OCI-LY1 (cell line): Measurements from ENCODE around the gene VSTM4.

Source experiments
- H2AFZ ChIP-seq: fragments of 200-600 bp; sonication (generic), shearing (Covaris generic); 2 replicates; pipeline ENCODE4 v1.6.0; 2014; ENCODE audit warnings: antibody characterized with exemption, mild to moderate bottlenecking, low read length
- H3F3A ChIP-seq: fragments of 200-600 bp; sonication (generic), shearing (Covaris generic); 2 replicates; pipeline ENCODE4 v1.6.0; 2014; ENCODE audit warnings: mild to moderate bottlenecking, antibody characterized with exemption, low read length, moderate library complexity; ENCODE audit not compliant: insufficient read depth
- H3K27ac ChIP-seq: fragments of 200-600 bp; sonication (generic); 2 replicates; pipeline ENCODE4 v1.5.1; 2014; ENCODE audit warnings: low read length, mixed run types, mild to moderate bottlenecking, low read depth; ENCODE audit not compliant: poor library complexity, severe bottlenecking
- H3K27me3 ChIP-seq: fragments of 200-600 bp; sonication (generic); 2 replicates; pipeline ENCODE4 v1.6.0; 2014; ENCODE audit warnings: antibody characterized with exemption, mild to moderate bottlenecking, low read length, moderate library complexity; ENCODE audit not compliant: insufficient read depth
- H3K36me3 ChIP-seq: fragments of 200-600 bp; sonication (generic); 2 replicates; pipeline ENCODE4 v1.6.1; 2014; ENCODE audit warnings: mild to moderate bottlenecking, antibody characterized with exemption, low read length, moderate library complexity, mixed read lengths; ENCODE audit not compliant: insufficient read depth
- H3K4me1 ChIP-seq: fragments of 200-600 bp; sonication (generic); 2 replicates; pipeline ENCODE4 v1.5.1; 2014; ENCODE audit warnings: mild to moderate bottlenecking, low read length, moderate library complexity; ENCODE audit not compliant: insufficient read depth, severe bottlenecking
- H3K4me2 ChIP-seq: fragments of 200-600 bp; sonication (generic), shearing (Covaris generic); 2 replicates; pipeline ENCODE4 v1.6.1; 2014; ENCODE audit warnings: low read length
- H3K4me3 ChIP-seq: fragments of 200-600 bp; sonication (generic); 2 replicates; pipeline ENCODE4 v1.5.1; 2014; ENCODE audit warnings: low read length, low read depth, mild to moderate bottlenecking, mixed read lengths; ENCODE audit not compliant: poor library complexity, severe bottlenecking
- H3K79me2 ChIP-seq: fragments of 200-600 bp; shearing (Covaris generic); 2 replicates; pipeline ENCODE4 v1.6.1; 2016; ENCODE audit warnings: mixed run types, low read length, mixed read lengths; ENCODE audit not compliant: insufficient read depth
- H3K9ac ChIP-seq: fragments of 200-600 bp; sonication (generic), shearing (Covaris generic); 2 replicates; pipeline ENCODE4 v1.6.1; 2014; ENCODE audit warnings: mild to moderate bottlenecking, low read length, mixed read lengths
- H3K9me2 ChIP-seq: fragments of 200-600 bp; sonication (generic), shearing (Covaris generic); 2 replicates; pipeline ENCODE4 v1.6.1; 2014; ENCODE audit warnings: low read depth, mild to moderate bottlenecking, low read length, mixed read lengths
- H3K9me3 ChIP-seq: fragments of 200-600 bp; shearing (Covaris generic); 2 replicates; pipeline ENCODE4 v1.6.1; 2014; ENCODE audit warnings: low read length, mixed read lengths
- H4K20me1 ChIP-seq: fragments of 200-600 bp; sonication (generic), shearing (Covaris generic); 2 replicates; pipeline ENCODE4 v1.6.0; 2016; ENCODE audit warnings: mild to moderate bottlenecking, low read length; ENCODE audit not compliant: insufficient read depth
- CTCF ChIP-seq: fragments of 200-600 bp; sonication (generic), shearing (Covaris generic); IDR thresholded peaks from 2 replicates; pipeline ENCODE4 v1.5.1; 2017; ENCODE audit warnings: mild to moderate bottlenecking, antibody characterized with exemption, low read length, moderate library complexity, mixed read lengths
- EZH2 ChIP-seq: fragments of 200-600 bp; sonication (generic), shearing (Covaris generic); IDR thresholded peaks from 2 replicates; pipeline ENCODE4 v1.8.0; 2017; ENCODE audit warnings: borderline replicate concordance, mixed run types, mild to moderate bottlenecking, antibody characterized with exemption, low read length, moderate library complexity, mixed read lengths

The VSTM4 gene

GRCh38 chr10:49158404-49158803 is 43.1 kb upstream of the VSTM4 start:
- Histone ChIP-seq H3K79me2 (no peaks in the 10 kb centered on the region), H3K9me2 (no peaks in the 10 kb centered on the region), H3F3A (no peaks in the 10 kb centered on the region), H2AFZ (no peak overlapping the region), H3K9me3 (no peaks in the 10 kb centered on the region), H3K4me1 (no peaks in the 10 kb centered on the region), H4K20me1 (no peaks in the 10 kb centered on the region), H3K9ac (no peak overlapping the region), H3K36me3 (no peaks in the 10 kb centered on the region), H3K27ac (no peak overlapping the region), H3K27me3 (no peaks in the 10 kb centered on the region), H3K4me3 (no peak overlapping the region), H3K4me2 (no peak overlapping the region)
- TF ChIP-seq CTCF (no peak), EZH2 (no peak)

DNA sequence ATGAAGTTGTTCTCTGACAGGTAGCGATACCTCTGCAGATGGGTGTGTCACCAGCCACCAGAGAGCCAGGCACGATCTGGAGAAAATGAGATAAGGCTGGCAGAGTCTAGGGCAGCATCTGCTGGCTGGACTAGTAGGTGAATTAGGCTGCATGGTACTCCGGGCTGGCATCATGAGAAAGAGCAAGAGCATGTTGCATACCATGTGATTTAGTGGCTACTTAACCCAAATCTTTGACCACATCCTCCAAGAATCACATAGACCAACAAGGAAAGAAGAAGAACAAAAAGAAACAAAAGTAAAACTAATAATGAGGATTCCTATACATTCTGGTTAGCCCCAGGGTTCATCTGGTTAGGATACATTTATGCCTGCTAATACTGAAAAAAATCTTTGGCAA is 41.9 kb upstream of the VSTM4 start:
- no peak overlapping the region for H3K9ac ChIP-seq
- no peaks in the 10 kb centered on the region for H3K4me1 ChIP-seq
- no peak overlapping the region for H3K4me3 ChIP-seq
- H3K27ac ChIP-seq, result no peak overlapping the region
- no peaks in the 10 kb centered on the region for H3K36me3 ChIP-seq
- no peaks in the 10 kb centered on the region for H3K9me3 ChIP-seq
- no peaks in the 10 kb centered on the region for H3K79me2 ChIP-seq
- H3K4me2 ChIP-seq, result no peak overlapping the region
- H3K27me3 ChIP-seq, result 0 out of 2 replicates have a peak, but pooled peaks cover 5% of the 10 kb centered on the region
- H2AFZ ChIP-seq, result no peak overlapping the region
- no peaks in the 10 kb centered on the region for H3K9me2 ChIP-seq
- H4K20me1 ChIP-seq, result no peaks in the 10 kb centered on the region
- no peaks in the 10 kb centered on the region for H3F3A ChIP-seq
- no peak for TF ChIP-seq CTCF
- TF ChIP-seq EZH2, result no peak

- no peak overlapping the region for H3K4me3 ChIP-seq
- no peak overlapping the region for H2AFZ ChIP-seq
- H3K4me1 ChIP-seq, result no peaks in the 10 kb centered on the region
- H3K4me2 ChIP-seq, result no peak overlapping the region
- no peaks in the 10 kb centered on the region for H3K79me2 ChIP-seq
- H3K9me2 ChIP-seq, result no peaks in the 10 kb centered on the region
- H3K27me3 ChIP-seq, result 0 out of 2 replicates have a peak, but pooled peaks cover 5% of the 10 kb centered on the region
- H3K9me3 ChIP-seq, result no peaks in the 10 kb centered on the region
- H3K27ac ChIP-seq, result no peak overlapping the region
- no peak for TF ChIP-seq CTCF
- TF ChIP-seq EZH2, result no peak
- H3K36me3 ChIP-seq, result no peaks in the 10 kb centered on the region
- H4K20me1 ChIP-seq, result no peaks in the 10 kb centered on the region
- H3K9ac ChIP-seq, result no peak overlapping the region
- no peaks in the 10 kb centered on the region for H3F3A ChIP-seq
Observed at GRCh38 chr10:49154641-49155040, 39.3 kb upstream of the VSTM4 start.
